HepG2 (cell line): ENCODE measurements around the gene GALNT18. TPM values are rescaled to one million over a fixed set of nuclear protein-coding genes. Genes with fewer than 3 reads are reported as not detected.

Source experiments
- ATAC-seq: fragments of 200-7000 bp; cut with Tn5 transposase; 3 replicates; pipeline ENCODE4 v1.9.1; 2020; ENCODE audit warnings: mild to moderate bottlenecking, moderate library complexity
- BruUV-seq: library from RNA; stranded (reverse); fragments of 400-500 nt; replicated peaks from 2 replicates; lab custom pipeline; 2021; lab: Mats Ljungman, UMichigan
- CTCF ChIA-PET: fragments of 300-600 bp; formaldehyde crosslinking; extraction: SDS; loops from one replicate; lab custom pipeline; 2021; ENCODE audit warnings: low total read pairs, inconsistent platforms, low intra/inter-chr PET ratio; lab: Yijun Ruan, JAX
- POLR2A ChIA-PET: fragments of 350-600 bp; sonication (Branson Sonifier 250); formaldehyde crosslinking; loops from one replicate; lab custom pipeline; 2020; ENCODE audit warnings: antibody characterized with exemption, inconsistent platforms; lab: Yijun Ruan, JAX
- DNase-seq: peaks from one replicate; pipeline ENCODE4 v3.0.0-alpha.2; 2015; ENCODE audit warnings: low spot score
- FAIRE-seq: peaks from 3 replicates; lab custom pipeline; 2011; peaks lifted over from hg19 to GRCh38; lab: Jason Lieb, UNC
- H2AFZ ChIP-seq: one replicate; pipeline ENCODE4 v1.6.1; 2011; ENCODE audit warnings: low read length, inconsistent platforms
- H3K27ac ChIP-seq: fragments of 300-600 bp; 3 replicates; pipeline ENCODE4 v1.8.0; 2011; ENCODE audit warnings: mixed run types, mild to moderate bottlenecking, mixed read lengths, low read length, inconsistent platforms; ENCODE audit not compliant: insufficient read depth; ENCODE audit errors: extremely low read length
- H3K27me3 ChIP-seq, 2 experiments: fragments of 200-600 bp in 1 of 2; 2 replicates in 1 of 2; 3 replicates in 1 of 2; pipeline versions ENCODE4 v1.6.0 to v1.8.0; 2011; ENCODE audit warnings: low read length in 2 of 2, mild to moderate bottlenecking in 2 of 2, moderate library complexity in 2 of 2, inconsistent platforms in 1 of 2; ENCODE audit not compliant: insufficient read depth in 2 of 2, control insufficient read depth in 1 of 2
- H3K36me3 ChIP-seq, 2 experiments: fragments of 200-600 bp in 1 of 2; replicated peaks in 1 of 2; 2 replicates in 1 of 2; 3 replicates in 1 of 2; pipeline versions ENCODE4 v1.5.1 to v1.8.0; 2011; ENCODE audit warnings: low read length in 2 of 2, inconsistent platforms in 1 of 2; ENCODE audit not compliant: insufficient read depth in 2 of 2, control insufficient read depth in 1 of 2
- H3K4me1 ChIP-seq: 2 replicates; pipeline ENCODE4 v1.5.1; 2012; ENCODE audit warnings: low read length, inconsistent platforms; ENCODE audit not compliant: insufficient read depth
- H3K4me2 ChIP-seq: 2 replicates; pipeline ENCODE4 v1.6.0; 2011; ENCODE audit warnings: low read depth, low read length, inconsistent platforms
- H3K4me3 ChIP-seq, 3 experiments: fragments of 200-600 bp in 1 of 3; sonication (generic), shearing (Covaris generic) in 1 of 3; replicated peaks in 1 of 3; 2 replicates each; pipeline ENCODE4 v1.5.1; 2011 to 2016; ENCODE audit warnings: low read length in 3 of 3, inconsistent platforms in 2 of 3, low read depth in 2 of 3, mild to moderate bottlenecking in 2 of 3, control low read depth in 1 of 3, mixed read lengths in 1 of 3; ENCODE audit not compliant: insufficient read depth in 1 of 3
- H3K79me2 ChIP-seq: one replicate; pipeline ENCODE4 v1.6.1; 2011; ENCODE audit warnings: low read length, inconsistent platforms; ENCODE audit not compliant: insufficient read depth
- H3K9ac ChIP-seq: 2 replicates; pipeline ENCODE4 v1.6.0; 2011; ENCODE audit warnings: mild to moderate bottlenecking, low read depth, low read length, inconsistent platforms; ENCODE audit not compliant: insufficient read depth
- H3K9me3 ChIP-seq: 2 replicates; pipeline ENCODE4 v1.5.1; 2012; ENCODE audit warnings: mild to moderate bottlenecking, low read length
- H4K20me1 ChIP-seq: 2 replicates; pipeline ENCODE4 v1.6.0; 2011; ENCODE audit warnings: inconsistent platforms, mild to moderate bottlenecking, low read length, moderate library complexity; ENCODE audit not compliant: insufficient read depth
- KMT2B ChIP-seq: IDR thresholded peaks from 2 replicates; pipeline ENCODE4 v1.6.1; 2016; ENCODE audit warnings: missing genetic modification reagents, missing compliant biosample characterization
- SOX13 ChIP-seq, 3 experiments: fragments of 450-650 bp in 1 of 3; sonication (generic) in 1 of 3; formaldehyde crosslinking in 1 of 3; IDR thresholded peaks in 2 of 3; conservative IDR thresholded peaks in 1 of 3; 2 replicates each; pipeline versions ENCODE4 v1.5.0 to v1.6.1; 2016 to 2020; ENCODE audit warnings: antibody characterized with exemption in 1 of 3, mild to moderate bottlenecking in 1 of 3, missing compliant biosample characterization in 1 of 3, missing genetic modification reagents in 1 of 3, moderate library complexity in 1 of 3
- STAG1 ChIP-seq: sonication (generic); formaldehyde crosslinking; IDR thresholded peaks from 2 replicates; pipeline ENCODE4 v1.4.0; 2020; ENCODE audit warnings: missing genetic modification reagents
- ZNF263 ChIP-seq: sonication (generic); formaldehyde crosslinking; IDR thresholded peaks from 2 replicates; pipeline ENCODE4 v1.4.0; 2020; ENCODE audit warnings: missing genetic modification reagents
- WGBS: methylation state at CpG from one replicate; pipeline ENCODE4 v1.1.6; 2017; ENCODE audit warnings: low lambda C conversion rate; 5-methylcytosine and 5-hydroxymethylcytosine counted together
- in situ Hi-C: cut with HindIII; loops from 2 replicates; pipeline ENCODE4 v1.10.0; 2017; ENCODE audit warnings: low pct_unique_long_range_greater_than_20kb; ENCODE audit not compliant: extremely low pct_ligation_motif_present
- intact Hi-C: fragments of 100-400 bp; cut with micrococcal nuclease; formaldehyde crosslinking; loops from one replicate; pipeline ENCODE4 v1.10.0; 2022; ENCODE audit not compliant: unreplicated experiment
- polyA plus RNA-seq, 8 experiments: library from polyadenylated mRNA; depleted of rRNA in 3 of 8; stranded (reverse) in 7 of 8; unstranded in 1 of 8; fragments of >200 nt; fragmentation: Illumina TruSeq in 4 of 8; extraction: Trizol in 4 of 8; gene quantifications; 2 replicates each; pipeline versions ENCODE4 v1.2.1 to v1.2.3, GENCODE V29; 2011 to 2016; ENCODE audit warnings: low read depth in 4 of 8, missing spikeins in 1 of 8, mixed read lengths in 1 of 8; ENCODE audit not compliant: insufficient read depth in 1 of 8
- total RNA-seq, 5 experiments: library from RNA; depleted of rRNA; stranded (reverse); fragments of >200 nt; fragmentation: Illumina TruSeq; extraction: Trizol; gene quantifications; 2 replicates each; pipeline ENCODE4 v1.2.3, GENCODE V29; 2016; ENCODE audit warnings: low read depth in 1 of 5
- TF ChIP-seq, protein P1 (sequence below): sonication (generic); formaldehyde crosslinking; IDR thresholded peaks from 2 replicates; pipeline ENCODE4 v1.5.0; 2020; ENCODE audit warnings: mild to moderate bottlenecking, missing genetic modification reagents, moderate library complexity

GALNT18 gene
- total and polyA plus RNA-seq, 2 of the 13 experiments (the other 11 are each of a cell fraction or from before 2014, with no cell fraction given), result 0.11 TPM; not detected in 1

DNA sequence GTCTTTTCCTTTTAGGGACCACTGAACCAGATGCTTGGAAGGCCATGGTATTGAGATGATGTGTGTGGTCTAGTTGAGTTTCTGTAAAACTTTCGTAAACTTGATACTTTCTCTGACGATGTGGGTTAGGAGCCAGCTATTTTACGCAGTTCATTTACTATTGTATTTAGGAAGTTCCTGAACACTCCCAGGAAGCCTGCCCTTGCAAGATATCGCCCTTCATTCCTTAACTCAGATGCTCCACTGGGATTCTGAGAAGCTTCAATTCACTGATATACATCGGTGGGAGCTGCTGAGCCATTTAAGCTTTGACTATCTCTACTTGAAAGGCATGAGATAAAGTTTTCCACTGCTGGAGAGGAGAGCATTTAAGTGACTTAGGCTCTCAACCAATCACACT, 390.0 kb downstream of the GALNT18 start:
- ChIA-PET CTCF (interaction anchor here (1.6 kb wide), 1 partner anchor 556 kb away, joined by 5 read pairs; no protein-coding TSS in a partner anchor), POLR2A (no interaction called here)
- Histone ChIP-seq H3K4me3 (no peak overlapping the region), H3K27ac (no peak overlapping the region), H3K9me3 (no peaks in the 10 kb centered on the region), H3K36me3 (no peaks in the 10 kb centered on the region), H3K27me3 (no peaks in the 10 kb centered on the region; a peak in 1 of 5 replicates), H4K20me1 (no peaks in the 10 kb centered on the region), H3K4me1 (no peaks in the 10 kb centered on the region), H3K9ac (no peak overlapping the region), H3K4me2 (no peak overlapping the region), H2AFZ (no peak overlapping the region), H3K79me2 (no peaks in the 10 kb centered on the region)
- TF ChIP-seq KMT2B (CRISPR knock-in tag), result no peak
- ATAC-seq (no peak), DNase-seq (no peak), FAIRE-seq (no peak)
- in situ Hi-C loops (no loop called here), intact Hi-C loops (no loop called here)
- BruUV-seq, result no TSS peak
- WGBS, result 38% methylated on average over 5 of the region's 5 CpGs

DNA sequence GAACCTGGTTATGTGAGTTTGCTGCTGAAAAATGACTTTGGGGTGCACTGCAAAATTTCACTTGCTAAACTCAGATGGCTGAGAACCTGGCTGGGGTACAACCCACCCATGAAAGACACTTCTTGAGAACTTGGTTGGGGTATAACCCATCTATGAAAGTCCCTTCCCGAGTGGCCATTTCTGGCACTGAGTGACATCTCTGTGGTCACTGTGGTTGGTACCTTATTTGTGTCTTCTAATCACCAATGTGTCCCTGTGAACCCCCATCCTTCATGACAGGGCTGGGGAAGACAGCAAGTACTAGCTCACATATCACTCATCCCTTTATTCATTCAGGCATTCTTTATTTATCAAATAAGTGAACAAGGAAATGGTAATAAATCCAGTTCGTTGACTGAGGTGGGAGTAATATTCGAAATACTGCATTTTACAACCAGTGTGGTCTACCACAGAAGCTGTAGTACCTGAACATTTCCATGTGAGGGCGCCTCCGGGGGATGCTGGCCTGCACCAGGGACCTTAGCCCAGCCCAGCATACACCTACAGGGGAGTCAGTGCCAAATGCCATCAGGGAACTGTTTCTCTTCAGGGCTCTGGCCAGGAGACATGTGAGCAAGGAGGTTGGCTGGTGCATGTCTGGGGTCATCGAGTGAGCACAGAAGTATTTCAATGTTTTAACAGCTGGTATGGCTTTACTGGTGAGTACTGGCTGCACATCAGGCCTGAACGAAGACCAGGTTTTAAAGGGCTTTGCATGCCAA, 390.8 kb downstream of the GALNT18 start:
- H3K4me3 ChIP-seq, result no peak overlapping the region
- no peaks in the 10 kb centered on the region for H3K36me3 ChIP-seq
- H3K9ac ChIP-seq, result no peak overlapping the region
- no peak overlapping the region for H3K27ac ChIP-seq
- H3K9me3 ChIP-seq, result no peaks in the 10 kb centered on the region
- no peaks in the 10 kb centered on the region for H3K79me2 ChIP-seq
- ATAC-seq, result peak; percentile 76
- in situ Hi-C loops (no loop called here), intact Hi-C loops (no loop called here)
- TF ChIP-seq, protein P1, sequence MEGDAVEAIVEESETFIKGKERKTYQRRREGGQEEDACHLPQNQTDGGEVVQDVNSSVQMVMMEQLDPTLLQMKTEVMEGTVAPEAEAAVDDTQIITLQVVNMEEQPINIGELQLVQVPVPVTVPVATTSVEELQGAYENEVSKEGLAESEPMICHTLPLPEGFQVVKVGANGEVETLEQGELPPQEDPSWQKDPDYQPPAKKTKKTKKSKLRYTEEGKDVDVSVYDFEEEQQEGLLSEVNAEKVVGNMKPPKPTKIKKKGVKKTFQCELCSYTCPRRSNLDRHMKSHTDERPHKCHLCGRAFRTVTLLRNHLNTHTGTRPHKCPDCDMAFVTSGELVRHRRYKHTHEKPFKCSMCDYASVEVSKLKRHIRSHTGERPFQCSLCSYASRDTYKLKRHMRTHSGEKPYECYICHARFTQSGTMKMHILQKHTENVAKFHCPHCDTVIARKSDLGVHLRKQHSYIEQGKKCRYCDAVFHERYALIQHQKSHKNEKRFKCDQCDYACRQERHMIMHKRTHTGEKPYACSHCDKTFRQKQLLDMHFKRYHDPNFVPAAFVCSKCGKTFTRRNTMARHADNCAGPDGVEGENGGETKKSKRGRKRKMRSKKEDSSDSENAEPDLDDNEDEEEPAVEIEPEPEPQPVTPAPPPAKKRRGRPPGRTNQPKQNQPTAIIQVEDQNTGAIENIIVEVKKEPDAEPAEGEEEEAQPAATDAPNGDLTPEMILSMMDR (CRISPR knock-in tag), result peak; percentile 24; the same call in 1 of the 2 replicates
- TF ChIP-seq SOX13 (IDR thresholded peaks at IDR 0.05), result no peak
- TF ChIP-seq SOX13 (CRISPR knock-in tag; conservative IDR thresholded peaks at IDR 0.05 in 1 of 2, IDR thresholded peaks at IDR 0.05 in 1 of 2), result no peak
- no peak for TF ChIP-seq ZNF263 (CRISPR knock-in tag)
- 0 out of 2 replicates have a peak, but pooled peaks have one; percentile 13 for TF ChIP-seq STAG1
- H3K27me3 ChIP-seq, result no peaks in the 10 kb centered on the region; a peak in 1 of 5 replicates
- DNase-seq, result peak; percentile 4
- no peak overlapping the region for H2AFZ ChIP-seq
- H3K4me2 ChIP-seq, result no peak overlapping the region
- CTCF ChIA-PET, result interaction anchor here (1.6 kb wide), 1 partner anchor 557 kb away, joined by 5 read pairs; no protein-coding TSS in a partner anchor
- 0% methylated on average over 7 of the region's 7 CpGs for WGBS
- POLR2A ChIA-PET, result no interaction called here
- no peaks in the 10 kb centered on the region for H3K4me1 ChIP-seq
- FAIRE-seq, result no peak
- H4K20me1 ChIP-seq, result no peaks in the 10 kb centered on the region
- BruUV-seq, result no TSS peak
